ENCODE data around the gene ADAM12.
A peak's percentile ranks its signal among the peaks of the same experiment; 100 is the strongest.

ADAM12 gene

GRCh38 chr10:126247446-126247975 lies 140.8 kb downstream of the ADAM12 start (continued):
- TF ChIP-seq ZFP41 (tag by site-specific recombination; IDR thresholded peaks at IDR 0.05; ENCODE audit: borderline replicate concordance) (no peak), MYNN (tag by site-specific recombination; IDR thresholded peaks at IDR 0.05; ENCODE audit: borderline replicate concordance) (0 out of 2 replicates have a peak, but pooled peaks have one; percentile 12), ZSCAN23 (tag by site-specific recombination; IDR thresholded peaks at IDR 0.05) (0 out of 2 replicates have a peak, but pooled peaks have one; percentile 49), KLF1 (tag by site-specific recombination; IDR thresholded peaks at IDR 0.05) (no peak), ZNF561 (tag by site-specific recombination; IDR thresholded peaks at IDR 0.05; ENCODE audit: borderline replicate concordance) (0 out of 2 replicates have a peak, but pooled peaks have one; percentile 63), HIC1 (tag by site-specific recombination; IDR thresholded peaks at IDR 0.05) (peak; percentile 54; the same call in 1 of the 2 replicates), GLI2 (tag by site-specific recombination; IDR thresholded peaks at IDR 0.05; ENCODE audit: borderline replicate concordance, low read depth) (peak; percentile 93), ZSCAN5A (tag by site-specific recombination; IDR thresholded peaks at IDR 0.05) (no peak), GLIS1 (tag by site-specific recombination; IDR thresholded peaks at IDR 0.05) (peak; percentile 28; the same call in 1 of the 2 replicates), ZNF768 (tag by site-specific recombination; IDR thresholded peaks at IDR 0.05) (no peak), WT1 (tag by site-specific recombination; IDR thresholded peaks at IDR 0.05) (peak; percentile 60), ZNF518A (tag by site-specific recombination; conservative IDR thresholded peaks at IDR 0.05; ENCODE audit: low read depth) (0 out of 2 replicates have a peak, but pooled peaks have one; percentile 30), ZNF362 (tag by site-specific recombination; IDR thresholded peaks at IDR 0.05) (no peak), ZNF521 (tag by site-specific recombination; IDR thresholded peaks at IDR 0.05) (no peak), ZNF610 (tag by site-specific recombination; IDR thresholded peaks at IDR 0.05; ENCODE audit: borderline replicate concordance) (0 out of 2 replicates have a peak, but pooled peaks have one; percentile 7), TCF7L2 (IDR thresholded peaks at IDR 0.05; ENCODE audit: borderline replicate concordance, low read depth, low read length) (no peak), ZNF426 (tag by site-specific recombination; IDR thresholded peaks at IDR 0.05) (no peak), ZSCAN30 (tag by site-specific recombination; IDR thresholded peaks at IDR 0.05) (peak; percentile 61; the same call in 1 of the 2 replicates), ZNF324 (tag by site-specific recombination; IDR thresholded peaks at IDR 0.05) (peak; percentile 41; the same call in 1 of the 2 replicates), BCL11A (tag by site-specific recombination; IDR thresholded peaks at IDR 0.05; ENCODE audit: low read depth) (peak; percentile 76; the same call in 1 of the 2 replicates), BCL6B (tag by site-specific recombination; IDR thresholded peaks at IDR 0.05) (peak; percentile 89), ZFP37 (tag by site-specific recombination; IDR thresholded peaks at IDR 0.05) (peak; percentile 73; the same call in 1 of the 2 replicates), FEZF1 (tag by site-specific recombination; IDR thresholded peaks at IDR 0.05) (peak; percentile 80), ZNF530 (tag by site-specific recombination; IDR thresholded peaks at IDR 0.05; ENCODE audit: low read depth) (no peak), ZNF112 (tag by site-specific recombination; IDR thresholded peaks at IDR 0.05) (no peak), ZBTB17 (tag by site-specific recombination; IDR thresholded peaks at IDR 0.05) (no peak), ZNF843 (tag by site-specific recombination; IDR thresholded peaks at IDR 0.05) (peak; percentile 94), KLF10 (tag by site-specific recombination; IDR thresholded peaks at IDR 0.05) (peak; percentile 91), HOXD13 (CRISPR knock-in tag; IDR thresholded peaks at IDR 0.05; ENCODE audit: borderline replicate concordance) (0 out of 2 replicates have a peak, but pooled peaks have one; percentile 60), ZNF629 (tag by site-specific recombination; IDR thresholded peaks at IDR 0.05) (peak; percentile 98)
